K562 (cell line): ENCODE results near the gene C4orf54. TPM values are rescaled to one million over a fixed set of nuclear protein-coding genes. Genes with fewer than 3 reads are reported as not detected.

ENCODE experiments used
- ATAC-seq: fragments of 200-7000 bp; cut with Tn5 transposase; 3 replicates; pipeline ENCODE4 v1.9.1; 2020; ENCODE audit warnings: moderate library complexity
- BruUV-seq: library from RNA; stranded (reverse); fragments of 400-500 nt; replicated peaks from 2 replicates; lab custom pipeline; 2021; lab: Mats Ljungman, UMichigan
- CTCF ChIA-PET: fragments of 300-600 bp; formaldehyde crosslinking; extraction: SDS; loops from one replicate; lab custom pipeline; 2021; ENCODE audit warnings: low intra/inter-chr PET ratio; lab: Yijun Ruan, JAX
- POLR2A ChIA-PET: fragments of 300-600, 350-650 bp; sonication (Branson Sonifier 250); formaldehyde crosslinking; extraction: SDS; loops from one replicate; lab custom pipeline; 2021; ENCODE audit warnings: antibody characterized with exemption, inconsistent platforms; lab: Yijun Ruan, JAX
- DNase-seq, 4 experiments: peaks; one replicate each; pipeline versions ENCODE4 v3.0.0 to v3.0.0-alpha.2; 2011 to 2018; ENCODE audit warnings: low spot score in 3 of 4, mixed read lengths in 3 of 4; ENCODE audit errors: extremely low read depth in 1 of 4
- FAIRE-seq: peaks from 2 replicates; lab custom pipeline; 2011; peaks lifted over from hg19 to GRCh38; lab: Jason Lieb, UNC
- H2AFZ ChIP-seq: 2 replicates; pipeline ENCODE4 v1.6.0; 2011; ENCODE audit warnings: low read depth, low read length, control low read depth, inconsistent platforms
- H3K27ac ChIP-seq: fragments of 200-600 bp; 3 replicates; pipeline ENCODE4 v1.8.0; 2011; ENCODE audit warnings: low read depth, mild to moderate bottlenecking, control low read depth, inconsistent platforms, low read length, moderate library complexity, mixed read lengths; ENCODE audit errors: extremely low read depth
- H3K27me3 ChIP-seq, 2 experiments: fragments of 300-600 bp in 1 of 2; 2 replicates in 1 of 2; 3 replicates in 1 of 2; pipeline versions ENCODE4 v1.6.0 to v1.8.0; 2011; ENCODE audit warnings: inconsistent platforms in 2 of 2, low read length in 2 of 2, mild to moderate bottlenecking in 1 of 2, mixed read lengths in 1 of 2, moderate library complexity in 1 of 2; ENCODE audit not compliant: control insufficient read depth in 2 of 2, insufficient read depth in 2 of 2
- H3K36me3 ChIP-seq: fragments of 300-600 bp; 3 replicates; pipeline ENCODE4 v1.8.0; 2011; ENCODE audit warnings: mild to moderate bottlenecking, low read length, inconsistent platforms; ENCODE audit not compliant: control insufficient read depth, insufficient read depth
- H3K4me1 ChIP-seq, 2 experiments: fragments of 200-600 bp in 1 of 2; replicated peaks in 1 of 2; 2 replicates in 1 of 2; 3 replicates in 1 of 2; pipeline versions ENCODE4 v1.5.1 to v1.8.0; 2011; ENCODE audit warnings: inconsistent platforms in 2 of 2, low read length in 2 of 2, mild to moderate bottlenecking in 1 of 2, mixed read lengths in 1 of 2, moderate library complexity in 1 of 2; ENCODE audit not compliant: control insufficient read depth in 2 of 2, insufficient read depth in 2 of 2
- H3K4me2 ChIP-seq: 2 replicates; pipeline ENCODE4 v1.6.1; 2011; ENCODE audit warnings: low read length, control low read depth, inconsistent platforms, mixed read lengths; ENCODE audit not compliant: insufficient read depth
- H3K4me3 ChIP-seq: fragments of 200-600 bp; sonication (generic), shearing (Covaris generic); 2 replicates; pipeline ENCODE4 v1.5.1; 2016; ENCODE audit warnings: control low read depth, inconsistent platforms
- H3K79me2 ChIP-seq: fragments of 200-600 bp; 3 replicates; pipeline ENCODE4 v1.8.0; 2011; ENCODE audit warnings: low read length, inconsistent platforms; ENCODE audit not compliant: control insufficient read depth, insufficient read depth
- H3K9ac ChIP-seq, 2 experiments: 2 replicates each; pipeline versions ENCODE4 v1.6.0 to v1.6.1; 2011; ENCODE audit warnings: low read depth in 2 of 2, low read length in 2 of 2, control low read depth in 1 of 2, inconsistent platforms in 1 of 2, mild to moderate bottlenecking in 1 of 2, mixed read lengths in 1 of 2; ENCODE audit not compliant: insufficient read depth in 1 of 2
- H3K9me1 ChIP-seq: one replicate; pipeline ENCODE4 v1.6.0; 2011; ENCODE audit warnings: inconsistent platforms, mild to moderate bottlenecking, low read length, moderate library complexity; ENCODE audit not compliant: control insufficient read depth, insufficient read depth
- H3K9me3 ChIP-seq: replicated peaks from 2 replicates; pipeline ENCODE4 v1.5.1; 2011; ENCODE audit warnings: low read depth, low read length, inconsistent platforms; ENCODE audit not compliant: control insufficient read depth, insufficient read depth
- H4K20me1 ChIP-seq: replicated peaks from 2 replicates; pipeline ENCODE4 v1.6.1; 2011; ENCODE audit warnings: low read length, inconsistent platforms, mixed read lengths; ENCODE audit not compliant: control insufficient read depth, insufficient read depth
- BMI1 ChIP-seq: fragments of 150-350 bp; IDR thresholded peaks from 2 replicates; pipeline ENCODE4 v1.6.1; 2014; ENCODE audit warnings: low read length
- MBD2 ChIP-seq: sonication (generic); IDR thresholded peaks from 2 replicates; pipeline ENCODE4 v1.6.1; 2016; ENCODE audit warnings: low read depth, borderline replicate concordance
- SIN3B ChIP-seq: fragments of 450-650 bp; IDR thresholded peaks from 2 replicates; pipeline ENCODE4 v1.6.1; 2017; ENCODE audit warnings: low read depth, mild to moderate bottlenecking, moderate library complexity
- TAL1 ChIP-seq: fragments of 450-650 bp; IDR thresholded peaks from 2 replicates; pipeline ENCODE4 v1.6.1; 2016; ENCODE audit warnings: mild to moderate bottlenecking
- U2AF1 ChIP-seq: fragments of 200-400 bp; formaldehyde crosslinking; optimal IDR thresholded peaks from 2 replicates; pipeline ENCODE3; 2017; ENCODE audit warnings: mild to moderate bottlenecking, low read depth, low read length, moderate library complexity
- ZEB2 ChIP-seq: fragments of 450-650 bp; IDR thresholded peaks from 2 replicates; pipeline ENCODE4 v1.6.1; 2016
- WGBS: fragments of 100-300 bp; shearing (Covaris generic); methylation state at CpG from one replicate; pipeline ENCODE4 v1.1.6; 2016; ENCODE audit warnings: low coverage, mixed read lengths; ENCODE audit not compliant: insufficient coverage; ENCODE audit errors: missing lambda C conversion rate; 5-methylcytosine and 5-hydroxymethylcytosine counted together
- in situ Hi-C: fragments of 300-500 bp; cut with MboI; formaldehyde crosslinking; loops from 4 replicates; pipeline ENCODE4 v1.15.0; 2018; ENCODE audit warnings: inconsistent platforms, mixed read lengths
- intact Hi-C: fragments of 100-400 bp; cut with micrococcal nuclease; formaldehyde crosslinking; loops from 2 replicates; pipeline ENCODE4 v1.14.2; 2022
- polyA plus RNA-seq, 8 experiments: library from polyadenylated mRNA; depleted of rRNA in 4 of 8; stranded (reverse) in 5 of 8; unstranded in 3 of 8; fragments of >200 nt; fragmentation: Nextera tagmentation in 2 of 8; fragmentation: Illumina TruSeq in 1 of 8; extraction: Ambion mirVana in 2 of 8; extraction: Trizol in 1 of 8; gene quantifications; 2 replicates each; pipeline versions ENCODE4 v1.2.1 to v1.2.3, GENCODE V29; 2011 to 2014; ENCODE audit warnings: inconsistent platforms in 1 of 8, missing spikeins in 1 of 8
- total RNA-seq, 7 experiments: library from RNA; depleted of rRNA in 6 of 7; stranded (reverse); fragments of >200 nt in 6 of 7; fragmentation: Illumina TruSeq in 2 of 7; extraction: Trizol in 2 of 7; gene quantifications; 2 replicates each; pipeline versions ENCODE4 v1.2.1 to v1.2.3, GENCODE V29; 2011 to 2021; ENCODE audit warnings: low replicate concordance in 1 of 7
- TF ChIP-seq, protein P1 (sequence below): sonication (generic); formaldehyde crosslinking; IDR thresholded peaks from 2 replicates; pipeline ENCODE4 v1.9.0; 2022; ENCODE audit warnings: mild to moderate bottlenecking, missing genetic modification reagents
- TF ChIP-seq, protein P2 (sequence below): sonication (generic); formaldehyde crosslinking; IDR thresholded peaks from 2 replicates; pipeline ENCODE4 v1.8.1; 2023; ENCODE audit warnings: mild to moderate bottlenecking, missing genetic modification reagents
- TF ChIP-seq, protein P3 (sequence below), 2 experiments: fragments of 450-650 bp; formaldehyde crosslinking in 1 of 2; IDR thresholded peaks; 2 replicates each; pipeline versions ENCODE4 v1.4.0 to v1.6.1; 2014 to 2020; ENCODE audit warnings: mild to moderate bottlenecking in 2 of 2, borderline replicate concordance in 1 of 2, low read depth in 1 of 2
- TF ChIP-seq, protein P4 (sequence below): sonication (generic); formaldehyde crosslinking; IDR thresholded peaks from 2 replicates; pipeline ENCODE4 v1.8.1; 2023; ENCODE audit warnings: mild to moderate bottlenecking, missing genetic modification reagents

Gene C4orf54
- total and polyA plus RNA-seq, 9 of the 15 experiments (the other 6 are each of a cell fraction or from before 2014, with no cell fraction given): not detected

DNA sequence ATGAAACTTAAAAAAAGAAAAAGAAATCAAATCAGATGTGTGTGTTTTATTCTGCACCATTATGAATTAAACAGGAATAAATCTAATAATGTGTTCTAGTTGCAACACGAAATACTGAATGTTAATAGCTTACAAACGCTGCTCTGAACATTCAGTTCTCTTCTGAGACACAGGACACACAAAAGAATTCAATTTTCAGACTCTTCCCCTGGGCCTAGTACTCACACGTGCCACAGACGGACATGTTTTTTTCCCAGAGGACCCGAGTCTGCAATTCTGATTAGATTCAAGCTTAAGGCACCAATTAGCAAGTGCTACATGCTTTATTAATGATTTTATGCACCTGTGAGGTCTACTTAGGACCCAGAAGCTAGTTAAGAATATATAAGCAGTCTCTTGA is 20.5 kb downstream of the C4orf54 start:
- Histone ChIP-seq H2AFZ (no peak overlapping the region), H3K36me3 (no peaks in the 10 kb centered on the region), H3K9me3 (no peaks in the 10 kb centered on the region), H3K4me1 (no peaks in the 10 kb centered on the region), H4K20me1 (no peaks in the 10 kb centered on the region), H3K9me1 (no peaks in the 10 kb centered on the region), H3K9ac (no peak overlapping the region), H3K79me2 (no peaks in the 10 kb centered on the region), H3K4me2 (no peak overlapping the region), H3K4me3 (no peak overlapping the region), H3K27ac (no peak overlapping the region), H3K27me3 (no peaks in the 10 kb centered on the region)
- 0% methylated on average over 5 of the region's 5 CpGs for WGBS
- FAIRE-seq (no peak), DNase-seq (no peak), ATAC-seq (no peak)
- no TSS peak for BruUV-seq
- ChIA-PET POLR2A (no interaction called here), CTCF (no interaction called here)
- in situ Hi-C loops: no loop called here
- intact Hi-C loops: no loop called here
- TF ChIP-seq, protein P1, sequence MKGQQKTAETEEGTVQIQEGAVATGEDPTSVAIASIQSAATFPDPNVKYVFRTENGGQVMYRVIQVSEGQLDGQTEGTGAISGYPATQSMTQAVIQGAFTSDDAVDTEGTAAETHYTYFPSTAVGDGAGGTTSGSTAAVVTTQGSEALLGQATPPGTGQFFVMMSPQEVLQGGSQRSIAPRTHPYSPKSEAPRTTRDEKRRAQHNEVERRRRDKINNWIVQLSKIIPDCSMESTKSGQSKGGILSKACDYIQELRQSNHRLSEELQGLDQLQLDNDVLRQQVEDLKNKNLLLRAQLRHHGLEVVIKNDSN (CRISPR knock-in tag): no peak
- TF ChIP-seq TAL1 (no peak), U2AF1 (no peak), BMI1 (no peak), SIN3B (no peak), MBD2 (no peak), ZEB2 (no peak)
- TF ChIP-seq, protein P2, sequence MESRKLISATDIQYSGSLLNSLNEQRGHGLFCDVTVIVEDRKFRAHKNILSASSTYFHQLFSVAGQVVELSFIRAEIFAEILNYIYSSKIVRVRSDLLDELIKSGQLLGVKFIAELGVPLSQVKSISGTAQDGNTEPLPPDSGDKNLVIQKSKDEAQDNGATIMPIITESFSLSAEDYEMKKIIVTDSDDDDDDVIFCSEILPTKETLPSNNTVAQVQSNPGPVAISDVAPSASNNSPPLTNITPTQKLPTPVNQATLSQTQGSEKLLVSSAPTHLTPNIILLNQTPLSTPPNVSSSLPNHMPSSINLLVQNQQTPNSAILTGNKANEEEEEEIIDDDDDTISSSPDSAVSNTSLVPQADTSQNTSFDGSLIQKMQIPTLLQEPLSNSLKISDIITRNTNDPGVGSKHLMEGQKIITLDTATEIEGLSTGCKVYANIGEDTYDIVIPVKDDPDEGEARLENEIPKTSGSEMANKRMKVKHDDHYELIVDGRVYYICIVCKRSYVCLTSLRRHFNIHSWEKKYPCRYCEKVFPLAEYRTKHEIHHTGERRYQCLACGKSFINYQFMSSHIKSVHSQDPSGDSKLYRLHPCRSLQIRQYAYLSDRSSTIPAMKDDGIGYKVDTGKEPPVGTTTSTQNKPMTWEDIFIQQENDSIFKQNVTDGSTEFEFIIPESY (CRISPR knock-in tag): no peak
- TF ChIP-seq, protein P3, sequence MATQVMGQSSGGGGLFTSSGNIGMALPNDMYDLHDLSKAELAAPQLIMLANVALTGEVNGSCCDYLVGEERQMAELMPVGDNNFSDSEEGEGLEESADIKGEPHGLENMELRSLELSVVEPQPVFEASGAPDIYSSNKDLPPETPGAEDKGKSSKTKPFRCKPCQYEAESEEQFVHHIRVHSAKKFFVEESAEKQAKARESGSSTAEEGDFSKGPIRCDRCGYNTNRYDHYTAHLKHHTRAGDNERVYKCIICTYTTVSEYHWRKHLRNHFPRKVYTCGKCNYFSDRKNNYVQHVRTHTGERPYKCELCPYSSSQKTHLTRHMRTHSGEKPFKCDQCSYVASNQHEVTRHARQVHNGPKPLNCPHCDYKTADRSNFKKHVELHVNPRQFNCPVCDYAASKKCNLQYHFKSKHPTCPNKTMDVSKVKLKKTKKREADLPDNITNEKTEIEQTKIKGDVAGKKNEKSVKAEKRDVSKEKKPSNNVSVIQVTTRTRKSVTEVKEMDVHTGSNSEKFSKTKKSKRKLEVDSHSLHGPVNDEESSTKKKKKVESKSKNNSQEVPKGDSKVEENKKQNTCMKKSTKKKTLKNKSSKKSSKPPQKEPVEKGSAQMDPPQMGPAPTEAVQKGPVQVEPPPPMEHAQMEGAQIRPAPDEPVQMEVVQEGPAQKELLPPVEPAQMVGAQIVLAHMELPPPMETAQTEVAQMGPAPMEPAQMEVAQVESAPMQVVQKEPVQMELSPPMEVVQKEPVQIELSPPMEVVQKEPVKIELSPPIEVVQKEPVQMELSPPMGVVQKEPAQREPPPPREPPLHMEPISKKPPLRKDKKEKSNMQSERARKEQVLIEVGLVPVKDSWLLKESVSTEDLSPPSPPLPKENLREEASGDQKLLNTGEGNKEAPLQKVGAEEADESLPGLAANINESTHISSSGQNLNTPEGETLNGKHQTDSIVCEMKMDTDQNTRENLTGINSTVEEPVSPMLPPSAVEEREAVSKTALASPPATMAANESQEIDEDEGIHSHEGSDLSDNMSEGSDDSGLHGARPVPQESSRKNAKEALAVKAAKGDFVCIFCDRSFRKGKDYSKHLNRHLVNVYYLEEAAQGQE (IDR thresholded peaks at IDR 0.05; ENCODE audit: borderline replicate concordance): no peak
- TF ChIP-seq, protein P3 (CRISPR knock-in tag; IDR thresholded peaks at IDR 0.05; ENCODE audit: low read depth): no peak
- TF ChIP-seq, protein P4, sequence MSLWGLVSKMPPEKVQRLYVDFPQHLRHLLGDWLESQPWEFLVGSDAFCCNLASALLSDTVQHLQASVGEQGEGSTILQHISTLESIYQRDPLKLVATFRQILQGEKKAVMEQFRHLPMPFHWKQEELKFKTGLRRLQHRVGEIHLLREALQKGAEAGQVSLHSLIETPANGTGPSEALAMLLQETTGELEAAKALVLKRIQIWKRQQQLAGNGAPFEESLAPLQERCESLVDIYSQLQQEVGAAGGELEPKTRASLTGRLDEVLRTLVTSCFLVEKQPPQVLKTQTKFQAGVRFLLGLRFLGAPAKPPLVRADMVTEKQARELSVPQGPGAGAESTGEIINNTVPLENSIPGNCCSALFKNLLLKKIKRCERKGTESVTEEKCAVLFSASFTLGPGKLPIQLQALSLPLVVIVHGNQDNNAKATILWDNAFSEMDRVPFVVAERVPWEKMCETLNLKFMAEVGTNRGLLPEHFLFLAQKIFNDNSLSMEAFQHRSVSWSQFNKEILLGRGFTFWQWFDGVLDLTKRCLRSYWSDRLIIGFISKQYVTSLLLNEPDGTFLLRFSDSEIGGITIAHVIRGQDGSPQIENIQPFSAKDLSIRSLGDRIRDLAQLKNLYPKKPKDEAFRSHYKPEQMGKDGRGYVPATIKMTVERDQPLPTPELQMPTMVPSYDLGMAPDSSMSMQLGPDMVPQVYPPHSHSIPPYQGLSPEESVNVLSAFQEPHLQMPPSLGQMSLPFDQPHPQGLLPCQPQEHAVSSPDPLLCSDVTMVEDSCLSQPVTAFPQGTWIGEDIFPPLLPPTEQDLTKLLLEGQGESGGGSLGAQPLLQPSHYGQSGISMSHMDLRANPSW: no peak
